CD1c-positive myeloid dendritic cell (primary cell): ENCODE measurements around the gene SYNE1.
"Not testable (repeated sequence)": the region's sequence is repeated elsewhere in the genome, so short reads cannot be mapped to it uniquely, and the experiment has no call there.

Source experiments
- DNase-seq: peaks from one replicate; pipeline ENCODE4 v3.0.0-alpha.2; 2016; ENCODE audit errors: extremely low spot score

SYNE1 gene

DNA sequence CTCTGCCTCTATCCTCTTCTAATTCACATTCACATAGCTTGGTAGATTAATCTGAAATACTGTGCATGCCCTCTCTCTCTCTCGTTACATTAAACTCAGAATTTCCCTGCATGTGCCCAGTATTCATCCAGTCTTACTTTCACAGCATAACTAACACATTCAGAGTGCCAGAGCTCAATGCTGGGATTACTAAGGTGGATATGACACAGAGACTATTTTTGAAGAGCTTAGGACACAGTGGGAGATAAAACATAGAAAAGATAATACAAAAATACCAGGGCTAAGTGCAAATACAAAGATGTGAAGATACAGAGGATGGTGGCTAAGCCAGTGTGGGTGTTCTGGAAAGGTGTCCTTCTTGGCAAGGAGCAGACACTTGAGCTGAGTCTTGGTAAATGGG, 6.3 kb downstream of the SYNE1 start:
- no peak for DNase-seq

DNA sequence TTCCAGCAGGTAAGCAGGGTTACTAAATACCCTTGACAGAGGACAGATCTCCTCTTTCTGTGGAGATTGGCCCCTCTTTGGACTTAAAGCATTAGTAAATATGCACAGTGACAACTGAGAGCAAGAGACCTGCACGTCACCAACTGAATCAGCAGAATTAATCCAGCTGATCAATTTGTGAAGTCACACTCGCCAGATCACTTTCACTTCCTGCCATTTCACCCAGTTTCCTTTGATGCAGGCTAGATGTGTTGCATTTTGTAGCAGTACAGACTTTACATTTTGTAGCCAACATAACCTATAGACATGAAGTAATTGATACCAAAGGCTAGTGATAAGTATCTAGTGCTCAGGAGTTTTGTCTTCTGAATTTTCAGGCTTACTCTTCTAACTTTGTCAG, 11.9 kb downstream of the SYNE1 start:
- peak; percentile 9 for DNase-seq

DNA sequence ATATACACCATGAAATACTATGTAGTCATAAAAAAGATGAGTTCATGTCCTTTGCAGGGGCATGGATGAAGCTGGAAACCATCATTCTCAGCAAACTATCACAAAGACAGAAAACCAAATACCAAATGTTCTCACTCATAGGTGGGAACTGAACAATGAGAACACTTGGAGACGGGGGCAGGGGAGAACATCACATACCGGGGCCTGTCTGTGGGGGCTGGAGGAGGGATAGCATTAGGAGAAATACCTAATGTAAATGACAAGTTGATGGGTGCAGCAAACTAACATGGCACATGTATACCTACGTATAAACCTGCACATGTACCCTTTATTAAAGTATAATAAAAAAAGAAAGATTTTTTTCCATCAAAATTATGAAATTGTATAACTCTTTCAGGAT, 22.4 kb downstream of the SYNE1 start:
- DNase-seq, result not testable (repeated sequence)

DNA sequence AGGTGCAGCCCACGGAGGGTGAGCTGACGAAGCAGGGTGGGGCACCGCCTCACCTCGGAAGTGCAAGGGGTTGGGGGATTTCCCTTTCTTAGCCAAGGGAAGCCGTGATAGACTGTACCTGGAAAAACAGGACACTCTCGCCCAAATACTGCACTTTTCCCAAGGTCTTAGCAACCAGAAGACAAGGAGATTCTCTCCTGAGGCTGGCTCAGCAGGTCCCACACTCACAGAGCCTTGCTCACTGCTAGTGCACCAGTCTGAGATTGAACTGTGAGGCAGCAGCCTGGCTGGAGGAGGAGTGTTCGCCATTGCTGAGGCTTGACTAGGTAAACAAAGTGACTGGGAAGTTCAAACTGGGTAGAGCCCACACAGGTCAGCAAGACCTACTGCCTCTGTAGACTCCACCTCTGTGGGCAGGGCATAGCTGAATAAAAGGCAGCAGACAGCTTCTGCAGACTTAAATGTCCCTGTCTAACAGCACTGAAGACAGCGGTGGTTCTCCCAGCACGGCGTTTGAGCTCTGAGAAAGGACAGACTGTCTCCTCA, 28.0 kb downstream of the SYNE1 start:
- DNase-seq, result no peak

DNA sequence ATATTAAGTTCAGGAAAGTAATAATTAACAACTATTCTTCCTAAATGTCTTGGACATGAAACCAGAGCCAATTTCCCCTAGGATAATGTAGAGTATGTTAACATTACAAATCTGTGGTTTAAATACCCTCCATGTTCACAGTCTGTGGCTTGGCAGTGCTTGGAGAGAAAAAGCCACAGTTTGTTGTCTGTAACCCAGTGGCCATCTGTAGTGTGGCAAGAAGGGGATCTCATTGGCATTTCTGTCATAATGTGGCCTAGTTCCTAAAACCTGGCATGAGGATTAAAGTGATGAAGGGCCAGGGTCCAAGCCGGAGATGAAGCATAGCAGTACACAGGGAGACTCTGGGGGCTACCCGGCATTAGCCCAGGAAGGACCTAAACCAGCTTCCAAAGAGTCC, 31.2 kb downstream of the SYNE1 start:
- DNase-seq, result no peak

DNA sequence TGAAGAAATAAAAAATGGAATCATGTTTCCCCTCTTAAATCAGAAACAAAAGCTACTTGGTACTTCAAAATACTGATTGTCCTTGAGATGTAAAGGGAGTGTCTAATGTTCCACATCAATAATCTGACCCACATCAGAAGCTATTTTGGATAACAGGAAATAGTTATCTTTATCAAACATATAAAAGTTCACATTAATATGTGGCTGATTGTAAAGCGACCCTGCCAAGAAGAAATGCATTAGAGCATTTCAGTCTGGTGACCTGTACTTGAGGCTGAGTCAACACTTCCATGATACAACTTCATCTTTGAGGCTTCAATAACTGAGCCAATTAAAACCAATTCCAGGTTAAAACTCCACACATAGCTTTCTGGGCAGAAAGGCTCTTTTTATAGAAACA, 31.8 kb downstream of the SYNE1 start:
- DNase-seq, result no peak

DNA sequence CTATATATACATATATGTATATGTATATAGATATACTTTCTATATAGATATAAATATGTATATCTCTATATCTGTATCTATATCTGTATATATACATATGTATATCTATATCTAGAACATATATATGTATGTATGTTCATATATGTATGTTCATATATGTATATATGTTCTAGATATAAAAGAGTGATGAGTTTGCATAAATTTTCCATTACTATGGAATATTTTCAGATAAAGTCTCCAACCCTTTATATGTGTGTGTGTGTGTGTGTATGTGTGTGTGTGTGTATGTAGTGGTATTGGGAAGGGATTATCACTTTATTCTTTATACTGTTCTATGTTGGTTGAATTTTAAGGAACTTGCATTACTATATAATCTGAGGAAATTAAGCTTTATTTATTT, 33.3 kb downstream of the SYNE1 start:
- no peak for DNase-seq

DNA sequence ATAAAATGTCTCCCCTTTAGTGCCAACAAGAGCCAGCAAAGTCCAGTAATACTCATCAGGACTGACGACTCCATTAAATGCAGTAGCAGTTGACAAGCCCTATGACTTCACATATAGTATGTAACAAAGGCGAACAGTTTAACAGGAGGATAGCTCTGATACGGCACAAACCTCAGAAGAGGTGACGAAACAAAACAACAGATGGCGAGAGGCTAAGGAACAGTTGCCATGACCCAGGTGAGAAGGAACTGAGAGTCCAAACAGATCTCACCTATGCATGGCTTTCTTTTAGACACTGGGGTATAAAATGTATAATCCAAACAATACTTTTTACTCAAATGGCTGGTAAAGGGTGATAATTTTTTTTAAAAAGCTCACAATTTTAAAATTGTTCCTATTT, 37.1 kb downstream of the SYNE1 start:
- DNase-seq, result no peak

DNA sequence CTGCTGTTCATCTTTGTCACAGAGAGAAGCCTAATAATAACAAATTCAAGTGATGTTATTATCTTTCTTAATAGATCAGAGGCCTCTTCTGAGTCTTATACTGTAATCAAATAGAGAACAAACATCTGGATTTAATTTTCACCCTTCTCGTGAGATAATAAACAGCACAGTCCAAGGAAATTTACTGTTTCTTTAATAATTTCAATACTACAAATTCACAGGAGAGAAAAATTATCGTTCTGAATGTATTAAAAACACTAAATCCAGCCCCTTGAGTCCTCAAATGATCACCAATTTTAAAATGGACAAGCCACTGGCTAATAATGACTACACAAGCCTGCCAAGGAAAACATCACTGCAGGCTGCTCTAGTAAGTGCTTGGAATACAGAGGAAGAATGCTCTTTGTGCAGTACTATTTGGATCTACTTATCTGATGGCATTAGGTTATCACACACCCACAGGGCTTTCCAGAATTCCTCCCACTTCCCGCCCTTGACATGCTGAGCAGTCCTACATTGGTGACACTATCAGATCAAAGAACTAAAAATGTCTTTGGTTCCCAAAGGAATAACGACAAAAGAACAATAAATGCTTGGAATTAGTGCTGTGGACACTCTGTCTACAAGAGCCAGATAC, 38.1 kb downstream of the SYNE1 start:
- DNase-seq, result no peak

DNA sequence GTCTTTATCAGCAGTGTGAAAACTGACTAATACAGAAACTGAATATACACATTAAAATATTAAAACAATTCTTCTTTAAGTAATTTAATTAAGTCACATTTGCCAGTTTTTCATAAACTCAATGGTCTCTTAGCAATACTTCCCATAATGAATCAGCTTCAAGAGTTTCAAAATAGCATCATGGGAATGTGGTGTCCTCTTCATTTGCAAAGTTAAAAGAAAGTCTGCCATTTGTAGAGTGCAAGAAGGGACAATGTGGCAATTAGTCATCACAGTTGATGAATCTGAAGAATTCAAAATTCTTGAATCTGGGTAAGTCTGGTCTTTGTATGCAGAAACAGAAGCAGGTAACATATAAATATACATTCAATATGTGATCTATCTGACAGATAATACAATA, 38.7 kb downstream of the SYNE1 start:
- DNase-seq, result no peak

DNA sequence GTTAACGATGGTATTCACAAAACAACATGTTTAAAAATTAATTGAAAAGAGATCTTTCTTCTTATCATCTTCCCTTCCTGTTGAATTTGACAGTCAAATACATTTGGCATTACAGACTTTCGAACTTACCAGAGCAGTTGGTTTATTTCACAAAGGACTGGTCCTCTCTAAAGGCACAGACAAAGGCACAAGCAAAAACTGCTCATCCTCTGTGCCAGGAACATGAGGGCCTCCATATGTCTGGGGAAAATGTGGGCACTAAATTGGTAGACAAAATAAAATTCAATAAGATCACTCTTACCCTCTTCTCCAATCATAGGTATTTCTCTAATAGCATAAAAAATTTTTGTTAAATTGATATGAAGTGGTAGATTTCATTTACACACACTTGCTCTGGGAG, 40.4 kb downstream of the SYNE1 start:
- DNase-seq, result no peak

DNA sequence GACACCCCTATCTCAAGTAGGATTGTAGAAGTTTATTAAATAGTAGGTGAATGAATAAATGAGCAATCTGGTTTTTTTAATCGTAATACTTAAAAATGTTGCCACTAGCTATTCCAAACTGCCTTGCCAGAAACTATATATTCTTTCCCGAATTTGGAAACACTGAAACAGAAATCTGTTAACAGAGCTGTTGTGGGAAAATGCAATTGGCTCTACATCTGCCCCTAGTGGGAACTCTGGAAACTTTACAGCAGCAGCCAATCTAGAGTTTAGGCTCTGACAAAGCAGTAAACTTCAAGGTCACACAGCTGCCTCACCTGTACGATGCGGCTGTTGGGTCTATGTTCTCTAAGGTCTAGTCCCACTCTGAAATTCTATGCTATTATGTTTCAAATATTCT, 41.7 kb downstream of the SYNE1 start:
- DNase-seq, result no peak

DNA sequence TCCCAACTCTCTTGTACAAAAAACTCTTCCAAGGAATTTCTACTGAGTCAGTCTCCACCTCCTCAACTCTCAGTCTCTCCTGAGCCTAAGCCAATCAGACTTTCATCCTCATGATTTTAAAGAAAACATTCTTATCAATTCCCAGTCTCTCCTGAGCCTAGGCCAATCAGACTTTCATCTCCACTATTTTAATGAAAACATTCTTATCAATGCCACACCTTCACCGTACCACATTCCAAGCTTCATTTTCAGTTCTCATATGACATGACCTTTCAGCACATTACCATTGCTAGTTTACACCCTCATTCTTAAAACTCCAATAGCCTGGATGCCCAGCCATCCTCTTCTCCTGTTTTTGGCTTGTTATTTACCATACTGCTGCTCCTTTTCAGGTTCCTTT, 42.5 kb downstream of the SYNE1 start:
- DNase-seq, result no peak

DNA sequence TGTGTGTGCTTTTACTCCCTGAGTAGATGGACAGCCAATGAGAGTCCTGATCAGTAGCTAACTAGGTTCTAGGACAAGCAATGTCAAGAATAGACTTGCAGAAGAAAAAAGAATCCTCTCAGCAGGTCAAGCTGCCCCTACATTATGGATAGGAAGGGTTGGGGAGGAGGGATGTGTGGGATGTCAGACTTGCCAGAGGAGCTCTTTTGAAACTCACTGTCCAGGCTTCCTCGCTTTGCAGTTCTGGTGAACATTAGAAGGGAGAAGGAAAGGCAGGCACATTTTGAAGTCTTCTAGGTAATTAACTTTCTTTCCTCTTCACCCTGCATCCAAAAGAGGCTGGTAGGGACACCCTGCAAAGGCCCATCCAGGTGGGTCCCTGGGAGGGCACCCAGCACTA, 48.7 kb downstream of the SYNE1 start:
- peak; percentile 15 for DNase-seq

DNA sequence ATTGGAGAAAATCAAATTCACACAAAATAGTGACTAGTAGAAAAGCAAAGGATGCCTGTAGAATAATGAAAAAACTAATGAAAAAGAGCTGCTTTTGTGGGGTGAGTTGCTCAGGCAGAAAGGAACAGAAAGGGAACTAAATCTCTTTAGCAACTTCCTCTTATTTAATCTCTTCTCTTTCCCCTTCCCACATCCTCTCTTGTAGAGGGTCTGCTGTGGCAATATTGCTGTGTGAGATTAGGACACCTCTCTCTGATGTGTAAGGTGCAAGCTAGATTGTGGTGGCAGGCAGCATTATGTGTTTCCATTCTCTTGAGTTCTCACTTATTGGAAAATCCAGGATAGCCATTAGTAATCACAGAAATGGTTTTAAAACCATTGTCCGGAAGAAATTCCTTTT, 49.7 kb downstream of the SYNE1 start:
- DNase-seq, result peak; percentile 62

DNA sequence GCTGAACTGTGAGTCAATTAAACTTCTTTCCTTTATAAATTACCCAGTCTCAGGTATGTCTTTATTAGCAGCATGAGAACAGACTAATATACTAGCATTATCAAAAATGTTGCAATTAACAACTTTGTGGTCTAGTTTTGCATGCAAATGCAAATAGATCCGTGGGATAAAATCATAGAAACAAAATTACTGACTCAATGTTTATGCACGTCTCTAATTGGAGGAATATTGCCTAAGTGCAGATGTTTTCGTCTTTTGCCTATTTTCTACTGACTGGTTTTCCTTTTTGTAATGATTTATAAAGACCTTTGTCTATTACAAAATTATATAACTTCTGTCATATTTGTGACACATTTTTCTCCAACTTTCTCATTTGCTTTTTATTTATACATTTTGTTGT, 51.9 kb downstream of the SYNE1 start:
- DNase-seq, result no peak

DNA sequence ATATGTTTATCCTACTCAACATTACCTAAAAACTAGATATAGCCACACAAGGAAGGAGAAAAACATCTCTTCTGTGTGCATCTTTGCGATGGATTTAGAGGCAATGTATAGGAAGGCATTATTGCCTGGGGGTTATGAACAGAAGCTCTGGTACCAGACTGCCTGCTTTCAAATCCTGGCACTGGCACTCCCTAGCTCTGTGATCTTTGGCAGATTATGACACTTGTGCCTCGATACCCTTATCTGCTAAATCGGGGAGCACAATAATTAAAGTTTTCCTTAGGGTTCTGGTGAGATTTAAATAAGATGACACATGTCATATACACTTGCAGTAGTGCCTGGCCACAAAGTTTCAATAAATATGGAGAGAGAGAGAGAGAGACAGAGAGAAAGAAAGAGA, 53.3 kb downstream of the SYNE1 start:
- no peak for DNase-seq

DNA sequence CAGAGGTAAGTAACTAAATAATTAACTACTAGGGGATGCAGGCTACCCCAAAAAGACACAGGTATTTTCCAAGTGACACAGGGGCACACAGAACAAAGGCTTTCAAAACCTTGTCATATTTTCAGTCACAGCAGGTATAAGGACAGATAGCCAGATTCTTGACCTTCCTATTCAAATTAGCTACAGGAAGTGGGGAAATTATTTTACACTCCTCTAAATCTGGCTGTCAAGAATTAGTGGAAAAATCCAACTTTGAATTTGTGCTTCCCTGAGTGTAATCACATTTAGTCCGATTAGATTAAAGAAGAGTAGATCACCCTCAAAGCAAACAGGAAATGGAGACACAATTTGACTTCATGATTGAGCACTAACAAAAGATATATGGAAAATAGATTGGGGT, 60.6 kb downstream of the SYNE1 start:
- no peak for DNase-seq

DNA sequence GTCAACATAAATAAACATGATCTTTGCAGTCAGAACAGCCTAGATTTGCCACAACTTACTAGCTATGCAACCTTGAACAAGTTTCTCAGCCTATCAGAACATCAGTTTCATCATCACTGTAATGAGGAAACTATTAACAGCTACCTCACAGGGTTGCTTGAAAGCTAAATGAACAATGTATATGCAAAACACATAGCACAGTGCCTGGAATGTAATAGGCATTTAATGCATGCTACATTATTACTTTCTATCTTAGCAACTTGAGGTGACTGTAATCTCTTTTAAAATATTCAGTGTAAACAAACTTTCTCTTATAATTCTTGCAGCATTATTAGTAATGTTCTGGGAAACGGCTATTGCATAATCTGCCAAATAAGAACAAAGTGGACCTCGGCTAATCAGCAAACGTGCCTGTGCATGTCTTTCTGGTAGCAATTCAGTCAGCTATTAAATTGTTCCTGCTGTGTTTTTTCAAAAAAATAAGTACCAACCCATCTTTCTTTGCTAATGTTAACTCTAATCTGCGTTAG, 61.5 kb downstream of the SYNE1 start:
- DNase-seq, result peak; percentile 24

DNA sequence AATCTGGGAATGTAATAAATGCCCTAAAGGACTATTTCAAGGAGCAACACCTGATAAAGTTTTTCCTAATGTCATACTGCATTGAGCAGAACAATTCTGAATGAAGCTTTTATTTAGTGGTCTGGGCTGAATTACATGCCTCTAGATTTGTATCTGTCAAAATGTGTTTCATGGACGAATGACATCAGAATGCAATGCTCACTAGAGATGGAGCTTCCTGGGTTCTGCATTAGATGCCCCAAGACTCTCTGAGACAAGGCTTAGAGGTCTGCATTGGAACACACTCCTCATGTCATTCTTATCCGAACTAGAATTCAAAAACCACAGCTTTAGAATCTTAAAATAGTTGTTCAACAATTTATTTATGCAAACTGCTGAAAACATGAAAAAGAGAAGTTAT, 62.0 kb downstream of the SYNE1 start:
- no peak for DNase-seq

DNA sequence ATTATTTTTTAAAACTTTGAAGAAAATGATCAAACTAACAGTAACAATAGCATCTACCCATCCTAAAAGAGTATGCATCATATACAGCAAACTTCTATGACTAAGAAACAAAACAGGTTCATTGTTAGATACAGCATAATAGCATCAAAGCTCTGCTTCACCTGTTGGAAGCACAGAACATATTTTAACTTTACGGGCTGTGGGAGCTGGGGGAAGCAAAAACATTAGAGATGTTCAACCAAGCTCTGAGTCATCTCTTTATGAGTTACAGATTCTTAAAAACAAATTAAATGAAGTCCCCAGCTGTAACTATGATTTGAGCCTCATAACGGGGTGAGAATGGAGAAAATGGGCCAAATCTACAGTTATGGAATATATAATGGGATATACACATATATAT, 63.4 kb downstream of the SYNE1 start:
- DNase-seq, result no peak

DNA sequence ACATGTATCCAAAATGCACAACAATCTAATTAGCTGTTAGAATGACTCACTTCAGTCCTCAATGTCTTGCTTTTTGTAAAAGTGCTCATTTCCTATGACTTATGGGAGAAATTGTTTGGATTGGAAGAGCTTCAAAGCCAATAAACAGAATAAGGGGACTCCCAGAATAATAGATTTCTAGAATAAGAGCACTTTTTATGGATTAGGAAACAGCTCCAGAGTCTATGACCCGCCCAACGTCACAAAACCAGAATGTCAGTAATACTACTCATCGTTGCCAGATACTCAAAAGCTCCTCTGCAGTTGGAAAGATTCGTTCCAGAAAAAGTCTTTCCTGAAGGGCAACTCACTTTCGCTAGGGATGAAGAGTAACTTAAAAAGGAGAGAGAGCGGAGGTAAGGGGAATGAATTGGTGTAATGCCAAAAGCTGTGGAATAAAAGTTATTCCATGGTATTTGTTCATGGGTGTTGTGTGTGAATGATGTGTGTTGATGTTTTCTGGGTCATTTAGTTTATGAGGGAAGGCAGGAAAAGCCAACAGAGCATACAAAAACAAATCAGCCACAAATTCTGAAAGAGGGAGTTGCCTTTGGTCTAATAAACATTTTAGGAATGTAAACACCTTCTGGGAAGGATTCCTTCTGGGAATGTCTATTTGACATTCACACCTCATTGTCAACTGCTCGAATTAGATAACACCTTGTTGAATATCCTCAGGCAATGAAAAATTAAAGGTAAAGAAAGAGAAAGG, 64.6 kb downstream of the SYNE1 start:
- DNase-seq, result no peak

DNA sequence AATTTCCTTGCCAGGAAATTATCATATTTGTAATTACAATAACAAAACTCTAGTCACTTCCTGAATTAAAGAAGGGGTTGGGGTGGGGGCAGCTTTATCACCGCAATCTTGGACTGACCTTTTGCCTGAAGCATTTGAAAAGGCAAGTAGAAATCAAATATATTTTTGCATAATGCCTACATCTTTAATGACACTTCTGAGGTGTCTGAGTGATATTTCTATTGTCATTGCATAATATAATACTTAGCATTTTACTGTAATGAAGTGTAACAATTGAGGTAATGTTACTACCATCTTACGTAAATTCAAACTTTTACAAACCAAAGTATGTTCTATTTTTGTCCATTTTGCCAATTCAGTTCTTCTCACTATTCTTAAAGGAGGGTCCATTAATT, 65.2 kb downstream of the SYNE1 start:
- no peak for DNase-seq
